ENCODE measurements around the gene SGPL1. TPM values are rescaled to one million over a fixed set of nuclear protein-coding genes. Genes with fewer than 3 reads are reported as not detected.
A peak's percentile ranks its signal among the peaks of the same experiment; 100 is the strongest.

The SGPL1 gene
- polyA plus RNA-seq, 1 donor (not counting 4 experiments of a cell fraction or from before 2014, with no cell fraction given): 31.4 TPM

DNA sequence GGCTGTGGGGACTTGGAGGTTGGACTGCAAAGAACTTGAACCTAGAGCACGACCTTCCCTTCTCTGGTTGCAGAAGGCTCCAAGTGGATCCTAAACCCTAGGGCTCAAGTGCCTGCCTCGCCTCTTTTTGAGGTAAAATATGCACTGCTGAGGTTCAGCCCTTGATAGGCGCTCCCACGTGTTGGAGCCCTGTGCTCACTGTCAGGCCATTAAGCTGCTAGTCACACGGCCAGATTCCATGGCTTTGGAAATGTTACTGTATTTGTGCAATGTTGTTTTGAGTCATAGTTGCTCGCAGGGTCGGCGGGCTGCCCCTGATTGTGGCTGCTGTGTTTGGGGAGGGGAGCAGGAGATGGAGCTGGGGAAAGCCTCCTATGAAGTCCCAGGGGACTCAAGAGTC is 112.4 kb downstream of the SGPL1 start:
- Histone ChIP-seq H3K27ac (ENCODE audit: control insufficient read depth, insufficient read depth, low read length) (no peak overlapping the region), H2AFZ (ENCODE audit: control insufficient read depth, low read length) (no peak overlapping the region), H3K4me2 (ENCODE audit: control insufficient read depth, extremely low read depth, insufficient read depth, low read depth, low read length) (no peak overlapping the region), H3K27me3 (ENCODE audit: control insufficient read depth, extremely low read depth, insufficient read depth, low read length) (peaks cover 22% of the 10 kb centered on the region), H4K20me1 (ENCODE audit: control insufficient read depth, extremely low read depth, insufficient read depth, low read length) (peaks cover 11% of the 10 kb centered on the region), H3K36me3 (ENCODE audit: control insufficient read depth in 2 of 2, extremely low read depth in 1 of 2, insufficient read depth in 2 of 2, low read length in 2 of 2) (no peaks in the 10 kb centered on the region), H3K9ac (ENCODE audit: control insufficient read depth, extremely low read depth, insufficient read depth, low read length) (no peak overlapping the region), H3K9me3 (ENCODE audit: control insufficient read depth, low read depth, low read length) (no peaks in the 10 kb centered on the region), H3K79me2 (ENCODE audit: control insufficient read depth, insufficient read depth, low read length) (no peaks in the 10 kb centered on the region), H3K4me3 (ENCODE audit: control insufficient read depth in 2 of 3, extremely low read depth in 1 of 3, insufficient read depth in 2 of 3, low read depth in 1 of 3, low read length in 3 of 3) (no peak overlapping the region), H3K9me1 (ENCODE audit: control insufficient read depth, extremely low read depth, insufficient read depth, low read length) (no peaks in the 10 kb centered on the region), H3K4me1 (ENCODE audit: control insufficient read depth, extremely low read depth, insufficient read depth, low read length) (peaks cover 12% of the 10 kb centered on the region)
- no peak for DNase-seq (ENCODE audit: low read depth, low spot score)
- TF ChIP-seq, protein P1, sequence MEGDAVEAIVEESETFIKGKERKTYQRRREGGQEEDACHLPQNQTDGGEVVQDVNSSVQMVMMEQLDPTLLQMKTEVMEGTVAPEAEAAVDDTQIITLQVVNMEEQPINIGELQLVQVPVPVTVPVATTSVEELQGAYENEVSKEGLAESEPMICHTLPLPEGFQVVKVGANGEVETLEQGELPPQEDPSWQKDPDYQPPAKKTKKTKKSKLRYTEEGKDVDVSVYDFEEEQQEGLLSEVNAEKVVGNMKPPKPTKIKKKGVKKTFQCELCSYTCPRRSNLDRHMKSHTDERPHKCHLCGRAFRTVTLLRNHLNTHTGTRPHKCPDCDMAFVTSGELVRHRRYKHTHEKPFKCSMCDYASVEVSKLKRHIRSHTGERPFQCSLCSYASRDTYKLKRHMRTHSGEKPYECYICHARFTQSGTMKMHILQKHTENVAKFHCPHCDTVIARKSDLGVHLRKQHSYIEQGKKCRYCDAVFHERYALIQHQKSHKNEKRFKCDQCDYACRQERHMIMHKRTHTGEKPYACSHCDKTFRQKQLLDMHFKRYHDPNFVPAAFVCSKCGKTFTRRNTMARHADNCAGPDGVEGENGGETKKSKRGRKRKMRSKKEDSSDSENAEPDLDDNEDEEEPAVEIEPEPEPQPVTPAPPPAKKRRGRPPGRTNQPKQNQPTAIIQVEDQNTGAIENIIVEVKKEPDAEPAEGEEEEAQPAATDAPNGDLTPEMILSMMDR (optimal IDR thresholded peaks at IDR 0.05 in 1 of 3, IDR thresholded peaks at IDR 0.05 in 1 of 3, conservative IDR thresholded peaks at IDR 0.05 in 1 of 3; ENCODE audit: extremely low read depth in 1 of 3, insufficient read depth in 2 of 3, low read length in 3 of 3): no peak
- TF ChIP-seq EZH2 (IDR thresholded peaks at IDR 0.05; ENCODE audit: low read length): no peak
- no peak for FAIRE-seq
- dilution Hi-C loops (cut with MboI; ENCODE audit: extremely low pct_ligation_motif_present, low sequenced_read_pairs): no loop called here

DNA sequence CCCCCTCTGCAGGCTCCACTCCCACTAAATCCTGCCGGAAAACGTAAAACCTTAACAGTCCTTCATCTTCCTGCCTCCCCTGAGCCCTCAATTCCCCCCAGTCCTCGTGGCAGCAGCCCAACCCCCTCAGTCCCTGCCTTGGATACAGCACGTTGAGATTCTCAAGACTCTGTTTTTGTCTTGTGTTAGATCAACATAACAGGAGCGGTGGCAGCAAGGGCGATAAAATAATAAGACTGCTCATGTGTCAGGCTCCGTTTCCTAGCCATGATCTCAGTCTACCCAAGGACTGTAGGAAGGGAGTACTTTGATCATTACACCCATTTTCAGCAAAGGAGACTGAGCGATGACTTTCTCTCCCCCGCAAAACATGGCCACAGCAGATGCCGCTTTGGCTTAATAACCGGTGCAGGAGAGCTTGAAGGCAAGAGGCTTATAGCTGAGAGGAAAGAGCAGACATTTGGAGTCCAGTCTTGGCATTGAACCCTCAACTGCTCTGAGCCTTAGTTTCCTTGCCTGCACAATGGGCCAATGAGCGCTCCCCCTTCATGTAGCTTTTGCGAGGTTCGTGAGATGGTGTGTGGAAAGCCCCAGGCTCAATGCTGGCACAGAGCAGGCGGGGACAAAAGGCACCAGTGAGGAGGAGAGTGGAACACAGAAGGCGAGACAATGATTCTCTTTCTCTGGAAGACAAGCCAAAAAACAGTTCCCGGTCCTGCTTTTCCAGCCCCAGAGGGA is 114.7 kb downstream of the SGPL1 start:
- dilution Hi-C loops (cut with MboI; ENCODE audit: extremely low pct_ligation_motif_present, low sequenced_read_pairs): no loop called here
- FAIRE-seq (no peak), DNase-seq (ENCODE audit: low read depth, low spot score) (no peak)
- Histone ChIP-seq H3K9me1 (ENCODE audit: control insufficient read depth, extremely low read depth, insufficient read depth, low read length) (no peaks in the 10 kb centered on the region), H3K4me2 (ENCODE audit: control insufficient read depth, extremely low read depth, insufficient read depth, low read depth, low read length) (peak overlapping the region; percentile 53), H3K27ac (ENCODE audit: control insufficient read depth, insufficient read depth, low read length) (peak overlapping the region; percentile 6), H3K9ac (ENCODE audit: control insufficient read depth, extremely low read depth, insufficient read depth, low read length) (no peak overlapping the region), H3K79me2 (ENCODE audit: control insufficient read depth, insufficient read depth, low read length) (no peaks in the 10 kb centered on the region), H3K9me3 (ENCODE audit: control insufficient read depth, low read depth, low read length) (no peaks in the 10 kb centered on the region), H3K36me3 (ENCODE audit: control insufficient read depth in 2 of 2, extremely low read depth in 1 of 2, insufficient read depth in 2 of 2, low read length in 2 of 2) (no peaks in the 10 kb centered on the region), H3K4me1 (ENCODE audit: control insufficient read depth, extremely low read depth, insufficient read depth, low read length) (peaks cover 12% of the 10 kb centered on the region), H4K20me1 (ENCODE audit: control insufficient read depth, extremely low read depth, insufficient read depth, low read length) (peaks cover 11% of the 10 kb centered on the region), H2AFZ (ENCODE audit: control insufficient read depth, low read length) (no peak overlapping the region), H3K4me3 (ENCODE audit: control insufficient read depth in 2 of 3, extremely low read depth in 1 of 3, insufficient read depth in 2 of 3, low read depth in 1 of 3, low read length in 3 of 3) (no peak overlapping the region), H3K27me3 (ENCODE audit: control insufficient read depth, extremely low read depth, insufficient read depth, low read length) (peaks cover 20% of the 10 kb centered on the region)
- TF ChIP-seq, protein P1 (optimal IDR thresholded peaks at IDR 0.05 in 1 of 3, IDR thresholded peaks at IDR 0.05 in 1 of 3, conservative IDR thresholded peaks at IDR 0.05 in 1 of 3; ENCODE audit: extremely low read depth in 1 of 3, insufficient read depth in 2 of 3, low read length in 3 of 3): no peak
- TF ChIP-seq EZH2 (IDR thresholded peaks at IDR 0.05; ENCODE audit: low read length): no peak

Small RNAs within 50 kb of the gene (small RNA-seq; reads per million reads assigned to genes)
- gene RPS26P40 (ENCODE audit: insufficient read length in 3 of 3, low read depth in 3 of 3, low replicate concordance in 1 of 3): 0 reads per million in 3 experiments

Other genes starting within 250 kb of the SGPL1 start
- gene PRF1, start 213.2 kb upstream of the SGPL1 start, polyA plus RNA-seq: 0.02 to 0.09 TPM in 2 of 3 replicates, not detected in the other
- 0.09 to 0.75 TPM (median 0.12 TPM) in 3 replicates for gene ADAMTS14, start 143.4 kb upstream of the SGPL1 start, polyA plus RNA-seq
- not detected in 3 replicates for gene TBATA, start 30.6 kb upstream of the SGPL1 start, polyA plus RNA-seq
- gene PCBD1, start 72.6 kb downstream of the SGPL1 start, polyA plus RNA-seq: 41.5 to 59.3 TPM (median 43.5 TPM) in 3 replicates